ENCODE results near the gene DAPK3.
"Not testable (repeated sequence)": the region's sequence is repeated elsewhere in the genome, so short reads cannot be mapped to it uniquely, and the experiment has no call there.

The DAPK3 gene

GRCh38 chr19:3978145-3978544, 7.2 kb upstream of the DAPK3 start:
- no peak for DNase-seq (ENCODE audit: low read depth in 3 of 3)

- DNase-seq (ENCODE audit: low read depth in 3 of 3) = no peak
Measured at GRCh38 chr19:3977242-3978143, 6.6 kb upstream of the DAPK3 start.

GRCh38 chr19:3976495-3977241, 5.8 kb upstream of the DAPK3 start:
- DNase-seq (ENCODE audit: low read depth in 3 of 3) = no peak

- DNase-seq (ENCODE audit: low read depth in 3 of 3) = no peak
Measured at GRCh38 chr19:3975637-3976087, 4.8 kb upstream of the DAPK3 start.

- DNase-seq (ENCODE audit: low read depth in 3 of 3) = no peak
Measured at GRCh38 chr19:3975144-3975543, 4.2 kb upstream of the DAPK3 start.

GRCh38 chr19:3970313-3970807, 539 bp downstream of the DAPK3 start:
- DNase-seq (ENCODE audit: low read depth in 3 of 3) = no peak

GRCh38 chr19:3969435-3970312, 1.2 kb downstream of the DAPK3 start:
- no peak for DNase-seq (ENCODE audit: low read depth in 3 of 3)

- DNase-seq (ENCODE audit: low read depth in 3 of 3) = no peak
Measured at GRCh38 chr19:3968556-3969434, 2.1 kb downstream of the DAPK3 start.

GRCh38 chr19:3967983-3968382, 2.9 kb downstream of the DAPK3 start:
- not testable (repeated sequence) for DNase-seq (ENCODE audit: low read depth in 3 of 3)

GRCh38 chr19:3966051-3967017, 4.6 kb downstream of the DAPK3 start:
- DNase-seq (ENCODE audit: low read depth in 3 of 3) = no peak

GRCh38 chr19:3964256-3965194, 6.4 kb downstream of the DAPK3 start:
- DNase-seq (ENCODE audit: low read depth in 3 of 3) = no peak

GRCh38 chr19:3963458-3964255, 7.2 kb downstream of the DAPK3 start:
- no peak for DNase-seq (ENCODE audit: low read depth in 3 of 3)

- DNase-seq (ENCODE audit: low read depth in 3 of 3) = no peak
Measured at GRCh38 chr19:3961007-3961406, 9.9 kb downstream of the DAPK3 start.

GRCh38 chr19:3959766-3960131, 11.2 kb downstream of the DAPK3 start:
- DNase-seq (ENCODE audit: low read depth in 3 of 3) = no peak

GRCh38 chr19:3958836-3959765, 11.8 kb downstream of the DAPK3 start:
- DNase-seq (ENCODE audit: low read depth in 3 of 3) = no peak

GRCh38 chr19:3955688-3956087, 15.2 kb downstream of the DAPK3 start:
- DNase-seq (ENCODE audit: low read depth in 3 of 3) = no peak
